Measurements from ENCODE around the gene GPATCH3. TPM values are rescaled to one million over a fixed set of nuclear protein-coding genes. Genes with fewer than 3 reads are reported as not detected.
"Not testable (repeated sequence)": the region's sequence is repeated elsewhere in the genome, so short reads cannot be mapped to it uniquely, and the experiment has no call there.

Gene GPATCH3
- total RNA-seq: 10 to 100 TPM in 1 of 2 donors, 1 to 10 TPM in 1; 9.2 to 28.2 TPM

GRCh38 chr1:26900001-26900814 is at the start of gene GPATCH3:
Gene GPATCH3, minus strand, starts transcription at chr1:26900467. Its CDS starts 25 bp downstream, at chr1:26900442.
- WGBS: under 1% methylated on average over 49 of the region's 50 CpGs
- TF ChIP-seq POLR2AphosphoS5 (IDR thresholded peaks at IDR 0.05) (peak; percentile 96), CTCF (IDR thresholded peaks at IDR 0.05) (no peak), POLR2A (IDR thresholded peaks at IDR 0.05) (peak; percentile 46)
- Histone ChIP-seq H3K36me3 (no peaks in the 10 kb centered on the region), H3K27ac (peak within 1 kb of the TSS; percentile 74 to 87), H3K4me1 (replicated peaks) (peaks cover 8% of the 10 kb centered on the region), H3K4me3 (peak within 1 kb of the TSS; percentile 70 to 76), H3K27me3 (replicated peaks; ENCODE audit: insufficient read depth) (no peaks in the 10 kb centered on the region), H3K9me3 (no peaks in the 10 kb centered on the region)
- DNase-seq (ENCODE audit: low spot score): peak; percentile 85
- intact Hi-C loops (cut with DNase I): no loop called here

GRCh38 chr1:26949926-26950319 is 49.7 kb upstream of the GPATCH3 start:
- TF ChIP-seq CTCF (IDR thresholded peaks at IDR 0.05) (no peak), POLR2AphosphoS5 (IDR thresholded peaks at IDR 0.05) (no peak)
- H3K27ac ChIP-seq: no peak overlapping the region
- H3K4me1 ChIP-seq (replicated peaks): no peaks in the 10 kb centered on the region
- intact Hi-C loops (cut with DNase I): no loop called here
- peaks cover 4 to 15% of the 10 kb centered on the region in 2 donors for H3K36me3 ChIP-seq
- WGBS: 67% methylated on average over 3 of the region's 3 CpGs
- no peaks in the 10 kb centered on the region for H3K9me3 ChIP-seq
- DNase-seq (ENCODE audit: low spot score): no peak
- no peaks in the 10 kb centered on the region for H3K27me3 ChIP-seq (replicated peaks; ENCODE audit: insufficient read depth)
- no peak overlapping the region for H3K4me3 ChIP-seq

- TF ChIP-seq POLR2A (IDR thresholded peaks at IDR 0.05) (no peak), CTCF (IDR thresholded peaks at IDR 0.05) (no peak), POLR2AphosphoS5 (IDR thresholded peaks at IDR 0.05) (no peak)
- Histone ChIP-seq H3K36me3 (peaks cover 4 to 20% of the 10 kb centered on the region in 2 donors), H3K27ac (no peak overlapping the region), H3K9me3 (no peaks in the 10 kb centered on the region), H3K4me3 (no peak overlapping the region), H3K27me3 (replicated peaks; ENCODE audit: insufficient read depth) (no peaks in the 10 kb centered on the region), H3K4me1 (replicated peaks) (no peaks in the 10 kb centered on the region)
- intact Hi-C loops (cut with DNase I): no loop called here
- no peak for DNase-seq (ENCODE audit: low spot score)
- 60% methylated on average over 1 of the region's 1 CpG for WGBS
Measured at GRCh38 chr1:26949266-26949925, 49.1 kb upstream of the GPATCH3 start.

GRCh38 chr1:26948725-26949057 is 48.4 kb upstream of the GPATCH3 start:
- 92% methylated on average over 16 of the region's 16 CpGs for WGBS
- DNase-seq (ENCODE audit: low spot score); H3K4me1 ChIP-seq (replicated peaks); H3K9me3 ChIP-seq; intact Hi-C loops (cut with DNase I); H3K4me3 ChIP-seq; H3K27ac ChIP-seq; H3K27me3 ChIP-seq (replicated peaks; ENCODE audit: insufficient read depth): not testable (repeated sequence)
- H3K36me3 ChIP-seq: peaks cover 5 to 23% of the 10 kb centered on the region in 2 donors

- H3K27me3 ChIP-seq (replicated peaks; ENCODE audit: insufficient read depth): no peaks in the 10 kb centered on the region
- no peak overlapping the region for H3K4me3 ChIP-seq
- TF ChIP-seq CTCF (IDR thresholded peaks at IDR 0.05): no peak
- no peak for TF ChIP-seq POLR2AphosphoS5 (IDR thresholded peaks at IDR 0.05)
- no peak for TF ChIP-seq POLR2A (IDR thresholded peaks at IDR 0.05)
- no peaks in the 10 kb centered on the region for H3K9me3 ChIP-seq
- H3K4me1 ChIP-seq (replicated peaks): no peaks in the 10 kb centered on the region
- 65% methylated on average over 4 of the region's 4 CpGs for WGBS
- peaks cover 26 to 42% of the 10 kb centered on the region in 2 donors for H3K36me3 ChIP-seq
- no peak for DNase-seq (ENCODE audit: low spot score)
- no peak overlapping the region for H3K27ac ChIP-seq
- intact Hi-C loops (cut with DNase I): no loop called here
Measured at GRCh38 chr1:26946270-26946669, 46.0 kb upstream of the GPATCH3 start.

All from prostate gland (tissue), 2 donors.